Stimulated activated CD8-positive, alpha-beta memory T cell treated with anti-CD3 and anti-CD28 coated beads, Interleukin-15, amount 100 ng/mL, for 4 hours (primary cell): ENCODE measurements around the gene ZFHX3.

ENCODE experiments used
- DNase-seq, 2 donors: peaks; one replicate each; pipeline ENCODE4 v3.0.0-alpha.2; 2020; ENCODE audit warnings: low read depth in 2 of 2

The ZFHX3 gene

GRCh38 chr16:72956124-72957064 lies 91.5 kb downstream of the ZFHX3 start:
- no peak for DNase-seq

- DNase-seq: no peak
Measured at GRCh38 chr16:72952811-72953271, 95.1 kb downstream of the ZFHX3 start.

GRCh38 chr16:72952404-72952803 lies 95.5 kb downstream of the ZFHX3 start:
- DNase-seq: no peak

GRCh38 chr16:72951916-72952315 lies 96.0 kb downstream of the ZFHX3 start:
- no peak for DNase-seq

GRCh38 chr16:72950669-72951068 lies 97.3 kb downstream of the ZFHX3 start:
- DNase-seq: no peak

- DNase-seq: no peak
Measured at GRCh38 chr16:72948238-72948829, 99.6 kb downstream of the ZFHX3 start.

- no peak for DNase-seq
Measured at GRCh38 chr16:72947379-72948237, 100.3 kb downstream of the ZFHX3 start.

- no peak for DNase-seq
Measured at GRCh38 chr16:72946474-72947194, 101.3 kb downstream of the ZFHX3 start.

- no peak for DNase-seq
Measured at GRCh38 chr16:72946063-72946462, 101.9 kb downstream of the ZFHX3 start.

GRCh38 chr16:72945611-72946010 lies 102.3 kb downstream of the ZFHX3 start:
- no peak for DNase-seq

- no peak for DNase-seq
Measured at GRCh38 chr16:72944757-72945485, 103.0 kb downstream of the ZFHX3 start.

GRCh38 chr16:72942021-72942420 lies 105.9 kb downstream of the ZFHX3 start:
- no peak for DNase-seq

- DNase-seq: no peak
Measured at GRCh38 chr16:72940886-72941285, 107.0 kb downstream of the ZFHX3 start.

GRCh38 chr16:72939247-72939646 lies 108.7 kb downstream of the ZFHX3 start:
- DNase-seq: no peak

GRCh38 chr16:72938795-72939164 lies 109.1 kb downstream of the ZFHX3 start:
- no peak for DNase-seq

GRCh38 chr16:72937916-72938794 lies 109.8 kb downstream of the ZFHX3 start:
- no peak for DNase-seq

GRCh38 chr16:72937360-72937759 lies 110.6 kb downstream of the ZFHX3 start:
- no peak for DNase-seq

GRCh38 chr16:72936408-72936807 lies 111.5 kb downstream of the ZFHX3 start:
- no peak for DNase-seq

- DNase-seq: no peak
Measured at GRCh38 chr16:72935896-72936295, 112.0 kb downstream of the ZFHX3 start.
